Hepatocyte (in vitro differentiated cells): Measurements from ENCODE around the gene PRKCA.

Experiments used
- EZH2 ChIP-seq: fragments of 200-600 bp; sonication (generic); IDR thresholded peaks from 2 replicates; pipeline ENCODE4 v1.6.1; 2016; ENCODE audit warnings: antibody characterized with exemption, mild to moderate bottlenecking, borderline replicate concordance
- EZH2phosphoT487 ChIP-seq: fragments of 200-600 bp; sonication (generic); IDR thresholded peaks from one replicate; pipeline ENCODE4 v1.6.1; 2018; ENCODE audit warnings: antibody characterized with exemption, mild to moderate bottlenecking, low read depth, moderate library complexity; ENCODE audit not compliant: unreplicated experiment, severe bottlenecking
- TF ChIP-seq, protein P1 (sequence below): fragments of 200-600 bp; sonication (generic); IDR thresholded peaks from 2 replicates; pipeline ENCODE4 v1.5.1; 2016; ENCODE audit warnings: antibody characterized with exemption, mild to moderate bottlenecking; ENCODE audit not compliant: poor library complexity

- TF ChIP-seq, protein P1, sequence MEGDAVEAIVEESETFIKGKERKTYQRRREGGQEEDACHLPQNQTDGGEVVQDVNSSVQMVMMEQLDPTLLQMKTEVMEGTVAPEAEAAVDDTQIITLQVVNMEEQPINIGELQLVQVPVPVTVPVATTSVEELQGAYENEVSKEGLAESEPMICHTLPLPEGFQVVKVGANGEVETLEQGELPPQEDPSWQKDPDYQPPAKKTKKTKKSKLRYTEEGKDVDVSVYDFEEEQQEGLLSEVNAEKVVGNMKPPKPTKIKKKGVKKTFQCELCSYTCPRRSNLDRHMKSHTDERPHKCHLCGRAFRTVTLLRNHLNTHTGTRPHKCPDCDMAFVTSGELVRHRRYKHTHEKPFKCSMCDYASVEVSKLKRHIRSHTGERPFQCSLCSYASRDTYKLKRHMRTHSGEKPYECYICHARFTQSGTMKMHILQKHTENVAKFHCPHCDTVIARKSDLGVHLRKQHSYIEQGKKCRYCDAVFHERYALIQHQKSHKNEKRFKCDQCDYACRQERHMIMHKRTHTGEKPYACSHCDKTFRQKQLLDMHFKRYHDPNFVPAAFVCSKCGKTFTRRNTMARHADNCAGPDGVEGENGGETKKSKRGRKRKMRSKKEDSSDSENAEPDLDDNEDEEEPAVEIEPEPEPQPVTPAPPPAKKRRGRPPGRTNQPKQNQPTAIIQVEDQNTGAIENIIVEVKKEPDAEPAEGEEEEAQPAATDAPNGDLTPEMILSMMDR, result no peak
- TF ChIP-seq EZH2 (no peak), EZH2phosphoT487 (no peak)
Observed at GRCh38 chr17:66604376-66604775, 302.0 kb downstream of the PRKCA start.
